ENCODE data around the gene TEDC2.

DNA sequence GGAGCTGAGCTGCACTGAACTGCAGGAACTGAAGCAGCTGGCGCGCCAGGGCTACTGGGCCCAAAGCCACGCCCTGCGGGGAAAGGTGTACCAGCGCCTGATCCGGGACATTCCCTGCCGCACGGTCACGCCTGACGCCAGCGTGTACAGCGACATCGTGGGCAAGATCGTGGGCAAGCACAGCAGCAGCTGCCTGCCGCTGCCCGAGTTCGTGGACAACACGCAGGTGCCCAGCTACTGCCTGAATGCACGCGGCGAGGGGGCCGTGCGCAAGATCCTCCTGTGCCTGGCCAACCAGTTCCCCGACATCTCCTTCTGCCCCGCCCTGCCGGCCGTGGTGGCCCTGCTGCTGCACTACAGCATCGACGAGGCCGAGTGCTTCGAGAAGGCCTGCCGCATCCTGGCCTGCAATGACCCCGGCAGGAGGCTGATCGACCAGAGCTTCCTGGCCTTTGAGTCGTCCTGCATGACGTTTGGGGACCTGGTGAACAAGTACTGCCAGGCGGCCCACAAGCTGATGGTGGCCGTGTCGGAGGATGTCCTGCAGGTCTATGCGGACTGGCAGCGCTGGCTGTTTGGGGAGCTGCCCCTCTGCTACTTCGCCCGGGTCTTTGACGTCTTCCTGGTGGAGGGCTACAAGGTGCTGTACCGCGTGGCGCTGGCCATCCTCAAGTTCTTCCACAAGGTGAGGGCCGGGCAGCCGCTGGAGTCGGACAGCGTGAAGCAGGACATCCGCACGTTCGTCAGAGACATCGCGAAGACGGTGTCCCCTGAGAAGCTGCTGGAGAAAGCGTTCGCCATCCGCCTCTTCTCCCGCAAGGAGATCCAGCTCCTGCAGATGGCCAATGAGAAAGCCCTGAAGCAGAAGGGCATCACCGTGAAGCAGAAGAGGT, 36.6 kb downstream of the TEDC2 start:
- TF ChIP-seq, protein P1, sequence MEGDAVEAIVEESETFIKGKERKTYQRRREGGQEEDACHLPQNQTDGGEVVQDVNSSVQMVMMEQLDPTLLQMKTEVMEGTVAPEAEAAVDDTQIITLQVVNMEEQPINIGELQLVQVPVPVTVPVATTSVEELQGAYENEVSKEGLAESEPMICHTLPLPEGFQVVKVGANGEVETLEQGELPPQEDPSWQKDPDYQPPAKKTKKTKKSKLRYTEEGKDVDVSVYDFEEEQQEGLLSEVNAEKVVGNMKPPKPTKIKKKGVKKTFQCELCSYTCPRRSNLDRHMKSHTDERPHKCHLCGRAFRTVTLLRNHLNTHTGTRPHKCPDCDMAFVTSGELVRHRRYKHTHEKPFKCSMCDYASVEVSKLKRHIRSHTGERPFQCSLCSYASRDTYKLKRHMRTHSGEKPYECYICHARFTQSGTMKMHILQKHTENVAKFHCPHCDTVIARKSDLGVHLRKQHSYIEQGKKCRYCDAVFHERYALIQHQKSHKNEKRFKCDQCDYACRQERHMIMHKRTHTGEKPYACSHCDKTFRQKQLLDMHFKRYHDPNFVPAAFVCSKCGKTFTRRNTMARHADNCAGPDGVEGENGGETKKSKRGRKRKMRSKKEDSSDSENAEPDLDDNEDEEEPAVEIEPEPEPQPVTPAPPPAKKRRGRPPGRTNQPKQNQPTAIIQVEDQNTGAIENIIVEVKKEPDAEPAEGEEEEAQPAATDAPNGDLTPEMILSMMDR (conservative IDR thresholded peaks at IDR 0.05; ENCODE audit: low read length): no peak
- TF ChIP-seq EZH2phosphoT487 (IDR thresholded peaks at IDR 0.05; ENCODE audit: borderline replicate concordance, low read depth, low read length): no peak
